ENCODE measurements around the gene FUT3.

The FUT3 gene

DNA sequence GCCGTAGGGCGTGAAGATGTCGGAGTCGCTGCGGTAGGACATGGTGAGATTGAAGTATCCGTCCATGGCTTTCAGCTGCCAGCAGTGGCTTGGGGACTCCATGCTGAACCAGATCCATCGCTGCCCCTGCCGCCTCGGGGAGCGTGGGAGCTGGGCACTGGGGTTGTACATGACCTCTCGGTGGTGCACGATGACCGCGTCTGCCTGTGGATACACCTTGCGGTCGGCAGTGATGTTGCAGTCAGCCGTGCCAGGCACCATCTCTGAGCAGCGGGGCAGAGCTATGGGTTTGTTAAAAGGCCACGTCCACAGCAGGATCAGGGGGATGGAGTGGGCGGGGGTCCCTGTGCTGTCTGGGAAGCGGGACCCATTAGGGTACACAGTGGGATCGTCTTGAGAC, 19.2 kb downstream of the FUT3 start:
- DNase-seq (ENCODE audit: low spot score), result no peak
- in situ Hi-C loops (cut with MboI; ENCODE audit: low pct_unique_long_range_greater_than_20kb, low sequenced_read_pairs, unreplicated experiment), result no loop called here
- TF ChIP-seq, protein P1, sequence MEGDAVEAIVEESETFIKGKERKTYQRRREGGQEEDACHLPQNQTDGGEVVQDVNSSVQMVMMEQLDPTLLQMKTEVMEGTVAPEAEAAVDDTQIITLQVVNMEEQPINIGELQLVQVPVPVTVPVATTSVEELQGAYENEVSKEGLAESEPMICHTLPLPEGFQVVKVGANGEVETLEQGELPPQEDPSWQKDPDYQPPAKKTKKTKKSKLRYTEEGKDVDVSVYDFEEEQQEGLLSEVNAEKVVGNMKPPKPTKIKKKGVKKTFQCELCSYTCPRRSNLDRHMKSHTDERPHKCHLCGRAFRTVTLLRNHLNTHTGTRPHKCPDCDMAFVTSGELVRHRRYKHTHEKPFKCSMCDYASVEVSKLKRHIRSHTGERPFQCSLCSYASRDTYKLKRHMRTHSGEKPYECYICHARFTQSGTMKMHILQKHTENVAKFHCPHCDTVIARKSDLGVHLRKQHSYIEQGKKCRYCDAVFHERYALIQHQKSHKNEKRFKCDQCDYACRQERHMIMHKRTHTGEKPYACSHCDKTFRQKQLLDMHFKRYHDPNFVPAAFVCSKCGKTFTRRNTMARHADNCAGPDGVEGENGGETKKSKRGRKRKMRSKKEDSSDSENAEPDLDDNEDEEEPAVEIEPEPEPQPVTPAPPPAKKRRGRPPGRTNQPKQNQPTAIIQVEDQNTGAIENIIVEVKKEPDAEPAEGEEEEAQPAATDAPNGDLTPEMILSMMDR (IDR thresholded peaks at IDR 0.05; ENCODE audit: extremely low read depth, insufficient read depth, missing control alignments), result no peak

DNA sequence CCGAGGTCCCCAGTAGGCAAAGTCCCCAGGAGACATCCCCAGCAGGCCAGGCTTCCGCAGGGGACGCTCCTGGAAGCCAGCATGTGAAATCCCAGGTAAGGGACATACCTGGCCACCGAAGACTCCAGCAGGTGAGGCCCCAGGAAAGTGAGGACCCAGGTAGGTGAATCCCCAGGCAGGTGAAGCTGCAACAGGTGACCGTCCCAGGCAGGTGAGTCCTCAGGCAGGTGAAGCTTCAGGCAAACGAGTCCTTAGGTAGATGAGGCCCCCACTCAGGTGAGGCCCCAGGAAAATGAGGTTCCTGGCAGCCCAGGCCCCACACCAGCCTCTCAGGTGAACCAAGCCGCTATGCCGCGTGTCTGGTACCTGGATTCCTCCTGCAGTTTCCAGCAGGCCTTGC, 20.1 kb downstream of the FUT3 start:
- no peak for DNase-seq (ENCODE audit: low spot score)
- TF ChIP-seq, protein P1 (IDR thresholded peaks at IDR 0.05; ENCODE audit: extremely low read depth, insufficient read depth, missing control alignments), result no peak
- in situ Hi-C loops (cut with MboI; ENCODE audit: low pct_unique_long_range_greater_than_20kb, low sequenced_read_pairs, unreplicated experiment), result no loop called here

DNA sequence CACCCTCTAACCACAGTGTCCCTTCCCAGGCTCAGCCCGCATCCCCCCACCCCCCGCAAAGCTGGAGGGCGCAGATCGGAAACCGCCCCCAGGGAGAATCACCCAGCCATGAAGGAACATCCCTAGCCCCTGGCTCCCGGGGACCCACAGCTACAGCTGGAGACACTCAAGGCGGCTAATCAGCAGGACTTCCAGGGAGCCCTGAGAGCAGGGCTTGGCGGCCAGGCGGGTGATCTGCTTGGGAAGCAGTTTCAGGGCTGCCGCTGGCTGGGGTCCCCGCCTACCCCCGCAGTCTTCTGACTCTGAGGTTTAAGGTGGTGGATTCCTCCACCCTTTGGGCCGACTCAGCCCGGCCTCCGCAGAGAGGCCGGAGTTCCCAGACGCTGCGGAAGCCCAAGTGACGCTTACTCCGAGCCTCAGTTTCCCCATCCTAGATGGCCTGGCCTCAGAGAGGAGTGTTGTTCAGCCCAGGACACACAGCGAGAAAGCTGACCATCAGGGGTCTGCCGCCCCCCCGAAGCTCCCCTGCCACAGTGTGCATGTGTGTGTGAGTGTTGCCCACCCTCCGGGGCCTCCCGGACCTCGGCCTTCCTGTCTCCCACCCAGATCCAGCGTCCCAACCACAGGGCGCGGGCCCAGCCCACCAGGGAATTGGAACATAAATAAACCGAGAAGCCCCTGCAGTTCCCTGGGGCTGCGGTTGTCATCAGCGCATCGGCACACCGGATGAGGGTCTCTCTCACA, 21.5 kb downstream of the FUT3 start:
- no peak for DNase-seq (ENCODE audit: low spot score)
- TF ChIP-seq, protein P1 (IDR thresholded peaks at IDR 0.05; ENCODE audit: extremely low read depth, insufficient read depth, missing control alignments), result no peak
- in situ Hi-C loops (cut with MboI; ENCODE audit: low pct_unique_long_range_greater_than_20kb, low sequenced_read_pairs, unreplicated experiment), result no loop called here

DNA sequence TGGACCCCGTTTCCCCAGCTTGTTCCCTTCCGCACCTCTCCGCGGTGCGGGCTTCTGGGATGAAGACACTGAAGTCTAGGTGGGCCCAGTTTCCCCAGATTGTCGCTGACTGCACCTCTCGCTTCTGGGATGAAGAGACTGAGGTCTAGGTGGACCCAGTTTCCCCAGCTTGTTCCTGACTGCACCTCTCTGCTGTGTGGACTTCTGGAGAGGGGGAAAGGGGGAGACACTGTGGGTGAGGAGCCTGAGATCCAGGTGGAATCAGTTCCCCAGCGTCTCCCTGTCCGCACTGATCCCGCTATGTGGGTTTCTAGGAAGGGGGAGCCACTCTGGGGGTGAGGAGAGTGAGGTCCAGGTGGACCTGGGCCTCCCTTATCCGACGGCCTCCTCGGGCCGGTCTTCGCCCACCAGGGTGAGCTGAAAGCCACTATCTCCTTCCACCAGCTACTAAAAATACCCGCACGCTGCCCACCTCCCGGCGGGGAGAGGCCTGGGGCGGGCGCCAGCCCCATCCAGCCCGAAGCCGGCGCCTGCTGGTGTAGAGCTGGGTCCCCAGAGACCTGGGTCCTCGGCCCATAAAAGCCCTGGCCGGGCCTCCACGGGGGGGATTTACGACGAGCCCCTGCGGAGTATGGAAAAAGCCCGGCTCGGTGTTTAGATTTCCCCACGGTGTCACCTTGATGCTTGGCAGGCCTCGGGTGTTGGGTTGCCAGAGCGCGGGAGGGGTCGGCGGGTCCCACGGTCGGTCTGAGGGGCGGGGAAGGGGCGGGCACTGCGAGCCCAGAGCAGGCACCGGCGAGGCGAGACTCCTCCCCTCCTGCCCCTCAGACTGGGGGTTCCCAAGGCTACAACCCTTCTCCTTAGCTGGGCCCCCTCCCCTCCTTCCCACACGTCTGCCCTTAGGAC, 22.3 kb downstream of the FUT3 start:
- in situ Hi-C loops (cut with MboI; ENCODE audit: low pct_unique_long_range_greater_than_20kb, low sequenced_read_pairs, unreplicated experiment), result no loop called here
- TF ChIP-seq, protein P1 (IDR thresholded peaks at IDR 0.05; ENCODE audit: extremely low read depth, insufficient read depth, missing control alignments), result no peak
- peak; percentile 79 for DNase-seq (ENCODE audit: low spot score)

DNA sequence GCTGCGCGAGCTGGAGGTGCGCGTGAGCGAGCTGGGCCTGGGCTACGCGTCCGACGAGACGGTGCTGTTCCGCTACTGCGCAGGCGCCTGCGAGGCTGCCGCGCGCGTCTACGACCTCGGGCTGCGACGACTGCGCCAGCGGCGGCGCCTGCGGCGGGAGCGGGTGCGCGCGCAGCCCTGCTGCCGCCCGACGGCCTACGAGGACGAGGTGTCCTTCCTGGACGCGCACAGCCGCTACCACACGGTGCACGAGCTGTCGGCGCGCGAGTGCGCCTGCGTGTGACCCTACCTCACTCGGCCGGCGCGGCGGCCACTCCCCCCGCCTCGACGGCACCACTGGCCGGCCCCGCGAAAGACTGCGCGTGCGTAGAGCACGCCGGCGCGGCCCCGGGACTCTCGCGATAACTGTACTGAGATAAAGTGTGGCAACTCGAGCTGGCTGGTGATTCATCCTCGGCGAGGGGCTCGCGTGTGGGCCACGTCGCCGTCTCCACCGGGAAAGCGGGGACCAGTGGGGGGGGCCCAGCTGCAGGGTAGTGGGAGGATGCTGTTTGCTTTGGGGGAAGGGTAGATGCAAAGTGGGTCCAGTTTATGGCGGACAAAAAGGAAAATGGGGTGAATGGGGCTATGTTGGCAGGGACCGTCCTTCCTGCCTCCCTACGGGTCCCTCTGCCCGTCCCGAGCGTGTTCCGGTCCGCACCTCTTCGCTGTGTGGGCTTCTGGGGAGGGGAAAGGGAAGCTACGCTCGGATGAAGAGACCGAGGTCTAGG, 23.2 kb downstream of the FUT3 start:
- peak; percentile 99 for DNase-seq (ENCODE audit: low spot score)
- TF ChIP-seq, protein P1 (IDR thresholded peaks at IDR 0.05; ENCODE audit: extremely low read depth, insufficient read depth, missing control alignments), result no peak
- in situ Hi-C loops (cut with MboI; ENCODE audit: low pct_unique_long_range_greater_than_20kb, low sequenced_read_pairs, unreplicated experiment), result no loop called here

DNA sequence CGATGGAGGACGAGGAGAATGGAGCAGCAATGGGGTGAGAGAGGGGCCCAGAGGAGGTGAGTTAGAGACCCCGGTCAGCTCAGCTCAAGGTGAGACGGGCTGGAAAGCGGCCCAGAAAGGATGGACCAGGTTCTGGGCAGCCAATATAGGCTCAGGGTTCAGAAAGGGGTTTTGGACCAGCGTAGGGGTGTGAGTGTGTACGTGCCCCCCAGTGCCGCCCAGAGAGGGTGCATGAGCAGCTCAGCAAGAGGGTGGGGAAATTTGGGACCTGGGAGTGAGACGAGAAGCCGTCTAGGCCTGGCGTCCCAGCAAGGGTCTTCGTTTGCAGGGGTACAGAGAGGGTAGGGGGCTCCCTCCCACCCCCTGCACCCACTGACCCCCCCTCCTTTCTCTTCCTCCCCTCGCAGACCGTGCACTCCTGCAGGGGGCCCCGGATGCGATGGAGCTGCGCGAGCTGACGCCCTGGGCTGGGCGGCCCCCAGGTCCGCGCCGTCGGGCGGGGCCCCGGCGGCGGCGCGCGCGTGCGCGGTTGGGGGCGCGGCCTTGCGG, 23.8 kb downstream of the FUT3 start:
- no peak for DNase-seq (ENCODE audit: low spot score)
- TF ChIP-seq, protein P1 (IDR thresholded peaks at IDR 0.05; ENCODE audit: extremely low read depth, insufficient read depth, missing control alignments), result no peak
- in situ Hi-C loops (cut with MboI; ENCODE audit: low pct_unique_long_range_greater_than_20kb, low sequenced_read_pairs, unreplicated experiment), result no loop called here
